Gastroesophageal sphincter (tissue), 3 donors: ENCODE measurements around the gene OCEL1.

Experiments used
- POLR2A ChIP-seq, 2 donors: fragments of 450-650 bp; IDR thresholded peaks; one replicate each; pipeline ENCODE4 v1.6.1; 2017; ENCODE audit warnings: antibody characterized with exemption in 2 of 2, mild to moderate bottlenecking in 2 of 2, moderate library complexity in 1 of 2
- POLR2AphosphoS5 ChIP-seq: sonication (generic); formaldehyde crosslinking; IDR thresholded peaks from one replicate; pipeline ENCODE4 v1.6.1; 2017; ENCODE audit warnings: antibody characterized with exemption
- TF ChIP-seq, protein P1 (sequence below), 4 experiments: fragments of 200-600 bp in 2 of 4; fragments of 450-650 bp in 2 of 4; sonication (generic) in 1 of 4; IDR thresholded peaks; one replicate each; pipeline ENCODE4 v1.5.1; 2017 to 2019; ENCODE audit warnings: antibody characterized with exemption in 4 of 4, mild to moderate bottlenecking in 2 of 4, moderate library complexity in 2 of 4

DNA sequence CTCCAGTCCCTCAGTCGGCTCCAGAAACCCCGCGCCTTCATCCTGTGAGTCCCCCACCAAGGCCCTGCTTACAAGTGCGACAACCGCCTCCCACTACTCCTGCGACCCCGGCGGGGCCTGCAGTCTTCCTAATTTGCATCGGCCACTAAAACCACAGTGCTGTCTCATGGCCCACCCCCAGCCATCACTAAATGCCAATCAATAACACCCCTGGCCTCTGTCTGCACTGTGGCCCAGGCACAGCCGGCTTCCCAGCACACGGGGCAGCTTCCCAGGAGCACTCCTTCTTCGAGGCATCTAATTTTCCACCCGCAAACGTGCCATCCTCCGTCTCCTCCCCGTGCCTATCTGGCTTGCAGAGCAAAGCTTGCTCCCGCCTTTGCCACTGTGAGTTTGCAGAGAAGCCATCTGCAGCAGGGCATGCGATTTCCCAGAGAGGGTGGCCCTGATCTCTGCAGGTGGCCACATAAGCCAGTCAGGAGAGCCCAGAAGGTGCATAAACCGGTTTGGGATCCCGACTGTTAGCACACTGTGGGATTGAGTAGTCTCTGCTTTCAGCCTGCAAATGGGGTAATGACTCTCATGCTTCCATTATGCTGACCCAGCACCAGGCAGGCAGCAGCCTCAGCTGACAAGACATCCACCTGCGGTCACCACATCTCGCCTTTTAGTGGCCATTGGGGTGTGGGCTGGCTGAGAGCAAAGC lies 44.9 kb upstream of the OCEL1 start:
- TF ChIP-seq, protein P1, sequence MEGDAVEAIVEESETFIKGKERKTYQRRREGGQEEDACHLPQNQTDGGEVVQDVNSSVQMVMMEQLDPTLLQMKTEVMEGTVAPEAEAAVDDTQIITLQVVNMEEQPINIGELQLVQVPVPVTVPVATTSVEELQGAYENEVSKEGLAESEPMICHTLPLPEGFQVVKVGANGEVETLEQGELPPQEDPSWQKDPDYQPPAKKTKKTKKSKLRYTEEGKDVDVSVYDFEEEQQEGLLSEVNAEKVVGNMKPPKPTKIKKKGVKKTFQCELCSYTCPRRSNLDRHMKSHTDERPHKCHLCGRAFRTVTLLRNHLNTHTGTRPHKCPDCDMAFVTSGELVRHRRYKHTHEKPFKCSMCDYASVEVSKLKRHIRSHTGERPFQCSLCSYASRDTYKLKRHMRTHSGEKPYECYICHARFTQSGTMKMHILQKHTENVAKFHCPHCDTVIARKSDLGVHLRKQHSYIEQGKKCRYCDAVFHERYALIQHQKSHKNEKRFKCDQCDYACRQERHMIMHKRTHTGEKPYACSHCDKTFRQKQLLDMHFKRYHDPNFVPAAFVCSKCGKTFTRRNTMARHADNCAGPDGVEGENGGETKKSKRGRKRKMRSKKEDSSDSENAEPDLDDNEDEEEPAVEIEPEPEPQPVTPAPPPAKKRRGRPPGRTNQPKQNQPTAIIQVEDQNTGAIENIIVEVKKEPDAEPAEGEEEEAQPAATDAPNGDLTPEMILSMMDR (IDR thresholded peaks at IDR 0.05) = no peak
- TF ChIP-seq POLR2A (IDR thresholded peaks at IDR 0.05) (no peak), POLR2AphosphoS5 (no peak)
